GM21447 (cell line): ENCODE results near the gene CPXM1.

Source experiments
- ATAC-seq: cut with Tn5 transposase; IDR thresholded peaks from one replicate; pipeline ENCODE4 v1.9.1; 2021; ENCODE audit not compliant: unreplicated experiment

CPXM1 gene

DNA sequence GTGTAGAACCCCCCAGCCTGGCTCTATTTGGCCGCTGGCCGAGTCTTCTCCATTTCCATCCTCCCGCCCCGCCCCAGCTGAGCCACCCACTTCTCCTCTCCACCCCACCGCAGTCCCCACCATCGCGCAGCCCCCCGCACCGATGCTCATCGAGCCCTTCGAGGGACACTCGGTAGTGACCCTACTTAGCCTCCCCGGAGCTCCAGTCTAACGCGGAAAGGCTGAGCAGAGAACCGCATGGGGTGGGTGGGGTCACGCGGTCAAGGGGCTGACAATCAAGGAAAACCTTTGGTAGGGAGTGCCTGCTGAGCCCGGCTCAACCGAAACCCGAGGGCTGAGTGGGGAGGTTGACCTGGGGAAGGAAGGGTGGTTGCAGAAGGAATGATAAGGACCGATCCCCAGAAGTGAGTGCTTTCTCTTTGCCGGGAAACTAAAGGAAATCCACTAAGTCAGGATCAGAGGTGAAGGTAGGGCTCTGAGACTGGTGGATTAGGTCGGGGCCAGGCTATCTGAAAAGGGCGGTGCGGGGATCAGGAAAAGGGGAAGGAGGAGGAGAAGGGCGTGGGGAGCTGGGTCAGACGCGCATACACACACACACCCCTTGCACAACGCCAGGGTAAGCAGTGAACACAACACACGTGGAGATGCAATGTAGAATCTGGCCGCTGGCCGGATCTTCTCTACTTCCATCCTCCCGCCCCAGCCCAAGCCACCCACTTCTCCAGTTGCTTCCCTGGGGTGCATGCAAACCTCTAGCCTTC lies 49.8 kb downstream of the CPXM1 start:
- ATAC-seq, result no peak

DNA sequence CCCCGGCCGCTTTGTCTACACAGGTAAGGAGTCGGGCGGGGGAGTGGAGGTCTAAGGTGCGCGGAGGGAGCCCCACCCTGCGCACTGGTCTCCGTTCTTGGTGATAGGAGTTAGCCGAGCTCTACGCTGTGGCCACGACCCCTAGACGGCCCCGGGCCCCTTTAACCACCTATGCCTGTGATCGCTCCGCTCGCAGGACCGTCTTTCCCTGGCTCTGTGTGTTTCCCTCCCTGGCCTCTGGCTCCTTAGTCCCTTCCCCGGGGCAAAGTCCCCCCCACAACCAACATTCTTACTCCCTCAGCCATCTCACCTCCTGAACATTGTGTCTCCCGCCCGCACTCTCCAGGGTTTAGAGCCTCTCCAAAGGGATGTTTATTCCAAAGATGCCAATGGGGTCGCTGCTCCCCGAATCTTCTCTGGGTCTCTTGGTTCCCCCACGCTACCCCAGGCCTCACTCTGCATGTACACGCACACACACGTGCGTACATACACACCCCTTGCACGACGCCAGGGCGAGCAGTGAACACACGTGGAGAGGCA lies 50.4 kb downstream of the CPXM1 start:
- no peak for ATAC-seq

DNA sequence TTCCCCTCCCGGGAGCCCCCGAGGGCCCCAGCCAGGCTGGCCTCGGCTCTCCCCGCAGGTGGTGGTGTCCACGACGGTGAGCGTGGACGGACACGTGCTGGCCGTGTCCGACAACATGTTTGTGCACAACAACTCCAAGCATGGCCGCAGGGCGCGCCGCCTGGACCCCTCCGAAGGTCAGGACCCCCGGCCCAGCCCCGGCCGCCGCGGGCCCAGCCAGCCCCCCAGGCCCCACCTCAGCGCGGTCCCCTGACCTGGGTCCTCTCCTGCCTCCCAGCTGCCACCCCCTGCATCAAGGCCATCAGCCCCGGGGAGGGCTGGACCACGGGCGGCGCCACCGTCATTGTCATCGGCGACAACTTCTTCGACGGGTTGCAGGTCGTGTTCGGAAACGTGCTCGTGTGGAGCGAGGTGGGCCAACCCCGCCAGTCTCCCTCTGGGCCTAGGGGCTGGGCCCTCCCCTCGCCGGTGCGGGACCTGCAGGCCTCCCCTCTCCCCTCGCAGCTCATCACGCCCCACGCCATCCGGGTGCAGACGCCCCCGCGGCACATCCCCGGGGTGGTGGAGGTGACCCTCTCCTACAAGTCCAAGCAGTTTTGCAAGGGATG lies 51.0 kb downstream of the CPXM1 start:
- no peak for ATAC-seq

DNA sequence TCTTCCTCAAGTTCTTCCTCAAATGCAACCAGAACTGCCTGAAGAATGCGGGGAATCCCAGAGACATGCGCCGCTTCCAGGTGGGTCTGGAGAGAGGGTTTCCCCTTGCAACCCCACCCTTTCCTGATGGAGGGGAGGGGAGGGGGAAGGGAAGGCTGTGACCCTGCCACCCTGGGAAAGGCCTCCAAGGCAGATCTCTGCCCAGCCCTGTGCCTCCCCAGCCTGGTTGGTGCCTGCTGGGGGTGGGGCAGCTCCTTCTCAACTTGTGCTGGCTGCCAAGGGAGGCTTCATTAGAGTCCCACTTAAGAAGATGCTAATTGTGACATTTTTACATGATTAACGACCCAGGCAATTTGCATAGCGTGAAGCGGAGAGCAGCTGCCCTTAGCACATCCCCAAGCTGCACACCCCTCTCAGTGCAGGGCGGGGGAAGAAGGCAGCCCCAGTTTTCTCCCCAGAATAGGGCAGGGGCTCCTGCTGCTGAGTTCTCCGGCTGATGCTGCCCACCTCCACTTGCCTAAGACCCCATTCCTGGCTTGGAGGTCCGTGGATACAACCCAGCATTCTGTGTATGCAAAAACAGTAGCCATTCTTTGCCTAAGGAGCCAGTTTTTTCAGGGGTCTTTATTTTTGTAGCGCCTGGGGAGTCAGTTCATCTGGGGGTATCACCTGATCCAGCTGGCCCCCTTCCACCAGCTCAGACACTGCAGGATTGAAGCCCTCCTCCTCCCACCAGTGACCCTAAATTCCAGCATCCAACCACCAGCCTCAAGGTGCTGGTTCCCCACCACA lies 51.7 kb downstream of the CPXM1 start:
- ATAC-seq, result no peak

DNA sequence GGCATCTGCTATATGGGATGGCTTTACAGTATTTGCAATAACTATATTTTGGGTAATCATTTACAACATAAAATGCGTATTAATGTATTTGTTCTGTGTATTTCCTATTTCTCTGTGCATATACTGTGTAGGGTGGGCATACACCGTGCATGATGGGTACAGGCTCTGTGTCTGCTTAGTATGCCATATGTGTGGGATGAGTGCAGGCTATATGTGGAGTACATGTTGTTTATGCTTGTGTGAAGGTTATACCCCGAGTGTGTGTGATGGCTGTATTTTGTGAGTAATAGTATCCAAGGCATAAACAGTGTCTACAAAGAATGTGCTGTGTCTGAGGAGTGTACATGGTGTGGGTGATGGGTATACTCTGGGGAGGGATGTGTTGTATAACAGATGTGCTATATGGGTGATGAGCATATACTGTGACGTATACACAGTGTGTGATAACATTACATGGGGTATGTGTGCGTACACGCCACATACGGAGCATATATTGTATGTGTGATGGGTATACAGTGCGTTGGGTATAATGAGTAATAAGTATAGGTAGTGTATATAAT lies 52.7 kb downstream of the CPXM1 start:
- ATAC-seq, result no peak

DNA sequence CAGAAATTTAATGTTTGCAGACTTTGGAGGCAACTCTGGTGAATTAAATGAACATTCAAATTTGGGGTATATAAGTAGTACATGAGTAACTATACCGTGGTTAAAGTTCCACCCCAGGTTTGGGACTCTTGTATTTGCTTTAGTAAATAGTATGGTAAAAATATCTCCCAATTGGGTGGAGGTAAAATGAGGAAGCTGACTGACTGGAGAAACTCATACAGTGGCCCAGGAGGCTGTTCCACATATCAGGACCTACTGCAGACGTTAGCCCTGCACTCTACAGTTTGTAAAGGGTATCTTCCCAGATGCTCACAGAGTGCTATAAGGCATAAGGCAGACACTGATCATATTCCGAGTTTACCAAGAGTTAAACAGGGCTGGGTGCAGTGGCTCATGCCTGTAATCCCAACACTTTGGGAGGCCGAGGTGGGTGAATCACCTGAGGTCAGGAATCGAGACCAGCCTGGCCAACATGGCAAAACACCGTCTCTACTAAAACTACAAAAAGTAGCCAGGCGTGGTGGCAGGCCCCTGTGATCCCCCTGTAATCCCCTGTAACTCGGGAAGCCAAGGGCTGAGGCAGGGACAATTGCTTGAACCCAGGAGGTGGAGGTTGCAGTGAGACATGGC lies 53.7 kb downstream of the CPXM1 start:
- ATAC-seq, result no peak

DNA sequence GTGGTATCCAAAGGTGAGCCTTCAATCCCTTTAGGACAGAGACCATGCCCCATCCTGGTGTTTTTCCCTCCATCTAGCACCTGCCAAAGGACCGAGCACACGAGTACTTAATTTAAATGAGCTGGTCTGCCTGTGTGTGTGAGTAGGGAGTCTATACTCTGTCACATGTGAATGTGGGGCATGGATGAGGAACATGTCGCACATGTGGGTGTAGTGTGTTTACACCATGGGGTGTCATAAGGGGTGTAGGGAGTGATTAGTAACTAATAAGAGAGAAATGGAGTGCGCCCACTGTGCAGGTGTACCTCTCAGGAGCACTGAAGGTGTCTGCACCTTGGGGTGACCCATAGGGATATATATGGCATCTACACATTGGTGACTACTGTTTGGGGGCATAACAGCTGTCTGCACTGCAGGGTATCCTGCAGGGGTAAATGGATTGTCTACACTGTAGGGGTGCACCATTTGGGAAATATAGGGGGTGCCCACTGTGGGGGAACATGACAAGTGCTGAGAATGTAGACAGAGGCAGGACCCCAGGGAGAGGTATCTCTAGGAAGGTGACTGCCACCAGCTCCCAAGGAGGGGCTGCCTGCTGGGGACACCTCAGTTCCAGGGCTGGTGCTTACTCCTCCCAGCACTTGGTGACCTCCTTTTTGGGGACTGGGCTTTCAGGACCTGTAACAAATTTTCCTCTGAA lies 54.3 kb downstream of the CPXM1 start:
- ATAC-seq, result no peak

DNA sequence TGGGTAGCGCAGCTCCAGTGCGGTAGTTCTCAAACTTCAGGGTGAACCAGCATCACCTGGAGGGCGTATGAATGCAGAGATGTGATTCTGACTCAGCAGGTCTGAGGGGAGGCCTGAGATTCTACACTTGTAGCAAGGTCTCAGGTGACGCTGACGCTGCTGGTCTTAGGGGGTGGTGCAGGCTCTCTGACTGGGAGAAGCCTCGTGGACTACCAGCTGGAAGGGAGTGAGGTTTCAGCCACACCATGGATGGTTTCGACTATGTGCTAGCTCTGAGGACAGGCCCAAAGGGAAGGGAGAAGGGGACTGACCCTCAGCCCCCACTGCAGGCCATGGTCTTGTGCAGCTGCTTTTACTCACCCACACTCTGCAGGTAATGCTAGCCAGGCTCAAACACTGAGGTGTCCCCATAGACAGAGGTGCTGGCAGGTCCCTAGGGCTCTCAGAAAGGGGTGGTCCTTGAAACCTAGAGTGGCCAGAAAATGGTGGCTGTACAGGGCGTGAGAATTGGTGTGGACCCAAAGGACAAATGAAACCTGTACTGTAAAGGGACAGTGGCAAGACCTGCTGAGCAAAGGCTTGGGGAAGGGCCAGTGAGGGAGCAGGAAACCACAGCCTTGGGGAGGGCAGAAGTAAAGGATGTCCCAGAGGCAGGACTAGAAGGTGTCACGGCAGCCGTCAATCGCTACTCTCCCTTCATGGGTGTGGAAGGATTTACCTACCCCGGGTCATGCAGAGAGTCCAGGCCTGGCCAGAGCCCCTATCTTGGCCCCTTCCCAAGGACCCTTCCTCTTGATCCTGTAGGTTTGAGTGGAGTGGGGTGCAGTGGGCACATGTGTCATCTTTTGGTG lies 55.1 kb downstream of the CPXM1 start:
- ATAC-seq, result no peak
